ENCODE data around the gene PRPF38B.

- no peak for TF ChIP-seq POLR2A (IDR thresholded peaks at IDR 0.05; ENCODE audit: low read length)
- no peak for TF ChIP-seq GATA1 (IDR thresholded peaks at IDR 0.05; ENCODE audit: low read depth, low read length)
Measured at GRCh38 chr1:108664481-108664880, 27.6 kb upstream of the PRPF38B start.
